CD14-positive monocyte (primary cell): ENCODE data around the gene DYNLT4. TPM values are rescaled to one million over a fixed set of nuclear protein-coding genes. Genes with fewer than 3 reads are reported as not detected.

Experiments
- DNase-seq, 3 donors: peaks; one replicate each; pipeline ENCODE4 v3.0.0-alpha.2; 2011 to 2022
- H2AFZ ChIP-seq: 2 replicates; pipeline ENCODE4 v1.6.0; 2012; ENCODE audit warnings: mild to moderate bottlenecking, low read depth, low read length, inconsistent platforms; ENCODE audit not compliant: insufficient read depth, poor library complexity, severe bottlenecking
- H3K27ac ChIP-seq, 2 donors: 1 replicate in 1 of 2; 2 replicates in 1 of 2; pipeline ENCODE4 v1.5.1; 2012 to 2013; ENCODE audit warnings: low read length in 2 of 2, control low read depth in 1 of 2, inconsistent platforms in 1 of 2, low read depth in 1 of 2, mild to moderate bottlenecking in 1 of 2
- H3K27me3 ChIP-seq, 2 donors: one replicate each; pipeline versions ENCODE4 v1.6.0 to v1.6.1; 2011 to 2013; ENCODE audit warnings: low read length in 2 of 2; ENCODE audit not compliant: control insufficient read depth in 2 of 2, insufficient read depth in 2 of 2
- H3K36me3 ChIP-seq, 2 donors: replicated peaks in 1 of 2; 1 replicate in 1 of 2; 2 replicates in 1 of 2; pipeline versions ENCODE4 v1.5.1 to v1.6.1; 2012 to 2013; ENCODE audit warnings: low read length in 2 of 2, control low read depth in 1 of 2, inconsistent platforms in 1 of 2, mild to moderate bottlenecking in 1 of 2; ENCODE audit not compliant: insufficient read depth in 2 of 2, control insufficient read depth in 1 of 2
- H3K4me1 ChIP-seq, 2 donors: 1 replicate in 1 of 2; 2 replicates in 1 of 2; pipeline versions ENCODE4 v1.5.1 to v1.6.1; 2012 to 2013; ENCODE audit warnings: low read length in 2 of 2, control low read depth in 1 of 2, inconsistent platforms in 1 of 2, mild to moderate bottlenecking in 1 of 2, moderate library complexity in 1 of 2; ENCODE audit not compliant: insufficient read depth in 2 of 2, control insufficient read depth in 1 of 2
- H3K4me2 ChIP-seq: replicated peaks from 2 replicates; pipeline ENCODE3; 2012; ENCODE audit warnings: low read length, moderate library complexity, mild to moderate bottlenecking; ENCODE audit not compliant: poor library complexity, severe bottlenecking; ENCODE audit errors: extremely low read depth
- H3K4me3 ChIP-seq, 3 experiments: fragments of 200-600 bp in 1 of 3; sonication (generic) in 1 of 3; replicated peaks in 1 of 3; 1 replicate in 2 of 3; 2 replicates in 1 of 3; pipeline ENCODE4 v1.5.1; 2011 to 2013; ENCODE audit warnings: low read length in 3 of 3, mild to moderate bottlenecking in 3 of 3, control low read depth in 2 of 3, low read depth in 2 of 3, inconsistent platforms in 1 of 3, moderate library complexity in 1 of 3
- H3K79me2 ChIP-seq: 2 replicates; pipeline ENCODE4 v1.6.0; 2012; ENCODE audit warnings: mild to moderate bottlenecking, control low read depth, inconsistent platforms, low read length, moderate library complexity; ENCODE audit not compliant: insufficient read depth
- H3K9ac ChIP-seq: 2 replicates; pipeline ENCODE4 v1.6.0; 2017; ENCODE audit warnings: low read length, mild to moderate bottlenecking; ENCODE audit not compliant: insufficient read depth, poor library complexity, severe bottlenecking
- H3K9me3 ChIP-seq, 2 donors: replicated peaks in 1 of 2; 1 replicate in 1 of 2; 2 replicates in 1 of 2; pipeline versions ENCODE4 v1.5.1 to v1.6.1; 2012 to 2013; ENCODE audit warnings: low read length in 2 of 2, control low read depth in 1 of 2; ENCODE audit not compliant: control insufficient read depth in 1 of 2, insufficient read depth in 1 of 2
- H4K20me1 ChIP-seq: 2 replicates; pipeline ENCODE4 v1.6.0; 2012; ENCODE audit warnings: mild to moderate bottlenecking, low read length, control low read depth, moderate library complexity; ENCODE audit not compliant: insufficient read depth
- H3K27ac Mint-ChIP-seq, 7 donors: one replicate each; pipeline ENCODE4 v1.8.0; 2020; ENCODE audit warnings: mild to moderate bottlenecking in 7 of 7, mixed read lengths in 7 of 7, moderate library complexity in 6 of 7, inconsistent platforms in 2 of 7
- H3K27me3 Mint-ChIP-seq, 3 donors: one replicate each; pipeline ENCODE4 v1.8.0; 2021 to 2022; ENCODE audit warnings: low read depth in 3 of 3, mild to moderate bottlenecking in 3 of 3, mixed read lengths in 3 of 3, moderate library complexity in 3 of 3, inconsistent platforms in 1 of 3
- H3K36me3 Mint-ChIP-seq, 2 donors: one replicate each; pipeline ENCODE4 v1.8.0; 2020; ENCODE audit warnings: mixed read lengths in 2 of 2, inconsistent platforms in 1 of 2, mild to moderate bottlenecking in 1 of 2
- H3K4me1 Mint-ChIP-seq: one replicate; pipeline ENCODE4 v1.8.0; 2020; ENCODE audit warnings: mild to moderate bottlenecking, mixed read lengths
- H3K4me3 Mint-ChIP-seq, 2 donors: one replicate each; pipeline ENCODE4 v1.8.0; 2020; ENCODE audit warnings: mild to moderate bottlenecking in 2 of 2, mixed read lengths in 2 of 2, moderate library complexity in 1 of 2
- H3K9me3 Mint-ChIP-seq, 7 donors: one replicate each; pipeline ENCODE4 v1.8.0; 2020 to 2022; ENCODE audit warnings: mixed read lengths in 7 of 7, mild to moderate bottlenecking in 6 of 7, moderate library complexity in 6 of 7, inconsistent platforms in 2 of 7
- CTCF ChIP-seq: fragments of 200-600 bp; IDR thresholded peaks from one replicate; pipeline ENCODE4 v1.8.0; 2022; ENCODE audit warnings: antibody characterized with exemption, mild to moderate bottlenecking
- WGBS: methylation state at CpG from one replicate; pipeline ENCODE4 v1.1.5; 2013; ENCODE audit warnings: missing lambda C conversion rate; ENCODE audit not compliant: insufficient coverage; 5-methylcytosine and 5-hydroxymethylcytosine counted together
- intact Hi-C, 2 donors: fragments of 100-400 bp; cut with micrococcal nuclease; formaldehyde crosslinking; loops; one replicate each; pipeline versions ENCODE4 v1.15.0 to v1.15.1; 2023
- polyA plus RNA-seq, 3 donors: library from polyadenylated mRNA; depleted of rRNA in 1 of 3; unstranded in 2 of 3; stranded (reverse) in 1 of 3; fragments of 300-500 nt in 2 of 3; fragments of >200 nt in 1 of 3; fragmentation: Illumina TruSeq in 2 of 3; gene quantifications; 1 replicate in 2 of 3; 2 replicates in 1 of 3; pipeline ENCODE4 v1.2.3, GENCODE V29; 2012 to 2021

Gene DYNLT4
- polyA plus RNA-seq, 3 donors: 0.91 to 2.8 (median 2.2) TPM

DNA sequence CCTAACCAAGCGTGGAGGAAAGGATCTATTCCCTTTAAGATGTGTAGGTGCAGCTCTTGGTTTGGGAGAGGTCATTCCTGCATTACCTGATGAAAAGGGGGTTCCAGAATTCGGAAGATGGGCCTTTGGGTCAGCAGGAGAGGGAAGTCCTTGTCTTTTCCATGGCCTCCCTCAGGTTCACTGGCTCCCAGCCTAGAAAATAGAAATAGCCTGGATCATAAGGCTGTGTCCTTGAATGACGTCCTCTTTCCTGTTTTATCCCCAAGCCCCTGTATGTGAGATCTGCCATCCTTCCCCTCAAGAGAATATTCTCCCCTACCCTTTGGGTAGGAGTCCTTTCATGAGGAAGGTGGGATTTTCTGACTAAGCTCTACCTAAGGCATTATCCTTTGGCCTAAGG is 46.3 kb downstream of the DYNLT4 start:
- H3K36me3 ChIP-seq: peaks cover 64 to 89% of the 10 kb centered on the region in 2 donors
- 100% methylated on average over 2 of the region's 3 CpGs for WGBS

GRCh38 chr1:44759077-44759476 is 48.1 kb downstream of the DYNLT4 start:
- no peak overlapping the region for H3K4me3 ChIP-seq
- WGBS: 97% methylated on average over 11 of the region's 11 CpGs
- Mint-ChIP-seq H3K36me3 (peaks cover 73 to 95% of the 10 kb centered on the region in 2 donors), H3K9me3 (no peaks in the 10 kb centered on the region), H3K27me3 (peaks cover 0 to 1% (median 0%) of the 10 kb centered on the region in 3 donors), H3K4me3 (no peak overlapping the region), H3K4me1 (no peaks in the 10 kb centered on the region), H3K27ac (peak overlapping the region in 2 of 7 donors; percentile 26 to 50)
- no peaks in the 10 kb centered on the region for H3K27me3 ChIP-seq
- H3K36me3 ChIP-seq: peaks cover 80 to 97% of the 10 kb centered on the region in 2 donors
- H3K4me1 ChIP-seq: no peaks in the 10 kb centered on the region
- H3K79me2 ChIP-seq: no peaks in the 10 kb centered on the region
- no peak overlapping the region for H3K4me2 ChIP-seq
- no peaks in the 10 kb centered on the region for H4K20me1 ChIP-seq
- no peak overlapping the region for H3K9ac ChIP-seq
- no peak for DNase-seq
- TF ChIP-seq CTCF: no peak
- intact Hi-C loops: no loop called here
- H2AFZ ChIP-seq: no peak overlapping the region
- H3K9me3 ChIP-seq: no peaks in the 10 kb centered on the region
- H3K27ac ChIP-seq: no peak overlapping the region

More for the DNA sequence above, 46.3 kb downstream of the DYNLT4 start:
- Mint-ChIP-seq H3K4me3 (no peak overlapping the region), H3K4me1 (no peaks in the 10 kb centered on the region), H3K9me3 (no peaks in the 10 kb centered on the region), H3K36me3 (peaks cover 58 to 91% of the 10 kb centered on the region in 2 donors), H3K27ac (no peak overlapping the region), H3K27me3 (peaks cover 0 to 1% (median 0%) of the 10 kb centered on the region in 3 donors)
- Histone ChIP-seq H3K27ac (no peak overlapping the region), H3K4me2 (no peak overlapping the region), H3K9ac (no peak overlapping the region), H3K79me2 (no peaks in the 10 kb centered on the region), H3K4me3 (no peak overlapping the region), H3K27me3 (no peaks in the 10 kb centered on the region), H2AFZ (no peak overlapping the region), H4K20me1 (no peaks in the 10 kb centered on the region), H3K4me1 (no peaks in the 10 kb centered on the region), H3K9me3 (no peaks in the 10 kb centered on the region)
- TF ChIP-seq CTCF: no peak
- intact Hi-C loops: no loop called here
- no peak for DNase-seq
